Upper lobe of right lung (tissue), 1 donor: Measurements from ENCODE around the gene SLFN12L. TPM values are rescaled to one million over a fixed set of nuclear protein-coding genes. Genes with fewer than 3 reads are reported as not detected.
"Not testable (repeated sequence)": the region's sequence is repeated elsewhere in the genome, so short reads cannot be mapped to it uniquely, and the experiment has no call there.

Experiments
- ATAC-seq: fragments of 200-7000 bp; cut with Tn5 transposase; one replicate; pipeline ENCODE4 v1.9.1; 2020; ENCODE audit warnings: mild to moderate bottlenecking, moderate library complexity
- DNase-seq: peaks from one replicate; pipeline ENCODE4 v3.0.0-alpha.2; 2020
- H3K27ac ChIP-seq: fragments of 200-600 bp; one replicate; pipeline ENCODE4 v1.8.0; 2022
- H3K27me3 ChIP-seq: fragments of 200-600 bp; one replicate; pipeline ENCODE4 v1.8.0; 2022; ENCODE audit warnings: mild to moderate bottlenecking
- H3K36me3 ChIP-seq: fragments of 200-600 bp; one replicate; pipeline ENCODE4 v1.8.0; 2022
- H3K4me1 ChIP-seq: fragments of 200-600 bp; one replicate; pipeline ENCODE4 v1.8.0; 2022
- H3K4me3 ChIP-seq: fragments of 200-600 bp; one replicate; pipeline ENCODE4 v1.8.0; 2022; ENCODE audit warnings: mild to moderate bottlenecking
- H3K9me3 ChIP-seq: fragments of 200-600 bp; one replicate; pipeline ENCODE4 v1.8.0; 2022
- CTCF ChIP-seq: fragments of 200-600 bp; IDR thresholded peaks from one replicate; pipeline ENCODE4 v1.8.0; 2022; ENCODE audit warnings: antibody characterized with exemption
- intact Hi-C: fragments of 100-400 bp; cut with DNase I; formaldehyde crosslinking; loops from one replicate; pipeline ENCODE4 v1.11.0; 2022
- total RNA-seq: library from RNA; stranded (reverse); fragmentation: NEBNext Ultra II Directional; extraction: Animal tissue kit (Norgen Biotek cat#: 25700); gene quantifications from one replicate; pipeline ENCODE4 v1.2.1, GENCODE V29; 2021
- donor health status: DM: no; HTN: yes; CAD: no; lungs with severe emphysema.

SLFN12L gene
- total RNA-seq, 1 donor from 2014 or later: 5.1 TPM

- H3K27me3 ChIP-seq: no peaks in the 10 kb centered on the region
- DNase-seq: no peak
- peak overlapping the region; percentile 4 for H3K27ac ChIP-seq
- intact Hi-C loops: no loop called here
- no peak overlapping the region for H3K4me3 ChIP-seq
- H3K4me1 ChIP-seq: no peaks in the 10 kb centered on the region
- TF ChIP-seq CTCF: no peak
- no peaks in the 10 kb centered on the region for H3K36me3 ChIP-seq
- ATAC-seq: peak; percentile 61
- no peaks in the 10 kb centered on the region for H3K9me3 ChIP-seq
Observed at GRCh38 chr17:35521150-35521549, 16.3 kb downstream of the SLFN12L start.

GRCh38 chr17:35519906-35520442 lies 17.5 kb downstream of the SLFN12L start:
- ATAC-seq (no peak), DNase-seq (no peak)
- Histone ChIP-seq H3K27ac (no peak overlapping the region), H3K4me1 (no peaks in the 10 kb centered on the region), H3K36me3 (no peaks in the 10 kb centered on the region), H3K27me3 (peaks cover under 1% of the 10 kb centered on the region), H3K9me3 (no peaks in the 10 kb centered on the region), H3K4me3 (no peak overlapping the region)
- intact Hi-C loops: no loop called here
- no peak for TF ChIP-seq CTCF

GRCh38 chr17:35519439-35519838 lies 18.0 kb downstream of the SLFN12L start:
- no peak for TF ChIP-seq CTCF
- intact Hi-C loops: no loop called here
- ATAC-seq: no peak

GRCh38 chr17:35518431-35518830 lies 19.0 kb downstream of the SLFN12L start:
- ATAC-seq, intact Hi-C loops, H3K4me1 ChIP-seq: not testable (repeated sequence)

More at GRCh38 chr17:35519439-35519838, 18.0 kb downstream of the SLFN12L start:
- no peak overlapping the region for H3K27ac ChIP-seq
- no peak overlapping the region for H3K4me3 ChIP-seq
- DNase-seq: no peak
- H3K4me1 ChIP-seq: no peaks in the 10 kb centered on the region
- H3K9me3 ChIP-seq: no peaks in the 10 kb centered on the region
- peaks cover 4% of the 10 kb centered on the region for H3K27me3 ChIP-seq
- no peaks in the 10 kb centered on the region for H3K36me3 ChIP-seq

GRCh38 chr17:35515027-35515426 lies 22.5 kb downstream of the SLFN12L start:
- intact Hi-C loops: no loop called here
- no peak for TF ChIP-seq CTCF

More at GRCh38 chr17:35518431-35518830, 19.0 kb downstream of the SLFN12L start:
- not testable (repeated sequence) for H3K4me3 ChIP-seq, H3K9me3 ChIP-seq, H3K27ac ChIP-seq, H3K27me3 ChIP-seq, H3K36me3 ChIP-seq, DNase-seq

GRCh38 chr17:35514564-35514963 lies 22.9 kb downstream of the SLFN12L start:
- Histone ChIP-seq H3K9me3 (no peaks in the 10 kb centered on the region), H3K4me1 (no peaks in the 10 kb centered on the region), H3K27me3 (peaks cover 4% of the 10 kb centered on the region), H3K27ac (no peak overlapping the region), H3K4me3 (no peak overlapping the region), H3K36me3 (no peaks in the 10 kb centered on the region)
- DNase-seq: no peak
- no peak for TF ChIP-seq CTCF
- intact Hi-C loops: no loop called here
- ATAC-seq: no peak

More at GRCh38 chr17:35515027-35515426, 22.5 kb downstream of the SLFN12L start:
- Histone ChIP-seq H3K27ac (no peak overlapping the region), H3K27me3 (peaks cover 4% of the 10 kb centered on the region), H3K9me3 (no peaks in the 10 kb centered on the region), H3K36me3 (no peaks in the 10 kb centered on the region), H3K4me1 (no peaks in the 10 kb centered on the region), H3K4me3 (no peak overlapping the region)
- no peak for DNase-seq
- ATAC-seq: no peak
